ENCODE results near the gene PIP5KL1.

DNA sequence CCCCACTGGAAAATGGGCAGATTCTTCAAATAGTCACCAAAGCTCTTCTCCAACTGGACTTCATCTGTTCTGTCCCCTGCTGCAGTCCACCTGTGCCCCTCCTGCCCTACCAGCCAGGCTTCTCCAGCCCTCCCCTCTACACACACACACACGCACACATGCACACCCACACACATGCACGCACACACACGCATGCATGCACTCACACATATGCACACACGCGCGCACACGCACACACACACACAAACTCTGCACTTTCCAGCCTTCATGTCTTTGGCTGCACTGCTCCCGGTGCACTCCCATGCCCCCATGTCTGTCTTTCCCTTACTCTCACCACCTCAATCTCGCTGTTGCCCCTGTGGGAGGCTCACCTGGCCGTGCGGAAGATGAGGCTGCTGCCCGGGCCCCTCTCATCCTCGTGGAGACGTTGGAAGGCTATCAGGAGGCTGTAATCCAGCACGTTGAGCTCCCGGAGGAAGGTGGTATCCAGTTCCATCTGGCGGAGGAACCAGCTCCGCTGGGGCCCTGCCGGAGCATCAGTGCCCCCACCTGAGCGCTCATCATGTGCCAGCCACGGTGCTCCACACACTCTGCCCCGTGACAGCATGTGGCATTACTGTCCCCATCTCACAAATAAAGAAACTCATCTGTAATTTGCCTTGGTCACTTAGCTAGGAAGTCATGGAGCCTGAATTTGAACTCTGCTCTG is 5.7 kb downstream of the PIP5KL1 start:
- TF ChIP-seq CTCF (IDR thresholded peaks at IDR 0.05; ENCODE audit: insufficient read depth, low read depth, low read length) (no peak), EZH2 (IDR thresholded peaks at IDR 0.05; ENCODE audit: insufficient read depth, low read length) (no peak)

Measured in astrocyte (in vitro differentiated cells and primary cell).